Stimulated activated memory B cell treated with anti-CD40 and anti-IgM and Interleukin-4, amounts not matched to agents 10 μg/mL and 1 μg/mL and 100 μg/mL, for 72 hours (primary cell): ENCODE data around the gene ARPC1A.
"Not testable (repeated sequence)": the region's sequence is repeated elsewhere in the genome, so short reads cannot be mapped to it uniquely, and the experiment has no call there.

Source experiments
- ATAC-seq: fragments of 150-1000 bp; cut with Tn5 transposase; 2 replicates; pipeline ENCODE4 v1.10.0; 2021
- H3K27ac Mint-ChIP-seq: one replicate; pipeline ENCODE4 v1.8.0; 2022; ENCODE audit warnings: mild to moderate bottlenecking, mixed read lengths
- H3K27me3 Mint-ChIP-seq: one replicate; pipeline ENCODE4 v1.8.0; 2022; ENCODE audit warnings: mixed read lengths
- H3K36me3 Mint-ChIP-seq: one replicate; pipeline ENCODE4 v1.8.0; 2022; ENCODE audit warnings: mixed read lengths
- H3K4me1 Mint-ChIP-seq: one replicate; pipeline ENCODE4 v1.8.0; 2022; ENCODE audit warnings: mixed read lengths
- H3K4me3 Mint-ChIP-seq: one replicate; pipeline ENCODE4 v1.8.0; 2022; ENCODE audit warnings: mild to moderate bottlenecking, moderate library complexity, mixed read lengths
- H3K9me3 Mint-ChIP-seq: one replicate; pipeline ENCODE4 v1.8.0; 2022; ENCODE audit warnings: mixed read lengths

Gene ARPC1A

GRCh38 chr7:99385564-99385963, 59.9 kb downstream of the ARPC1A start:
- H3K9me3 Mint-ChIP-seq, result no peaks in the 10 kb centered on the region
- H3K4me3 Mint-ChIP-seq, result no peak overlapping the region
- no peak for ATAC-seq
- H3K36me3 Mint-ChIP-seq, result peaks cover 48% of the 10 kb centered on the region
- no peaks in the 10 kb centered on the region for H3K27me3 Mint-ChIP-seq
- H3K4me1 Mint-ChIP-seq, result peaks cover 38% of the 10 kb centered on the region
- H3K27ac Mint-ChIP-seq, result peak overlapping the region; percentile 83

DNA sequence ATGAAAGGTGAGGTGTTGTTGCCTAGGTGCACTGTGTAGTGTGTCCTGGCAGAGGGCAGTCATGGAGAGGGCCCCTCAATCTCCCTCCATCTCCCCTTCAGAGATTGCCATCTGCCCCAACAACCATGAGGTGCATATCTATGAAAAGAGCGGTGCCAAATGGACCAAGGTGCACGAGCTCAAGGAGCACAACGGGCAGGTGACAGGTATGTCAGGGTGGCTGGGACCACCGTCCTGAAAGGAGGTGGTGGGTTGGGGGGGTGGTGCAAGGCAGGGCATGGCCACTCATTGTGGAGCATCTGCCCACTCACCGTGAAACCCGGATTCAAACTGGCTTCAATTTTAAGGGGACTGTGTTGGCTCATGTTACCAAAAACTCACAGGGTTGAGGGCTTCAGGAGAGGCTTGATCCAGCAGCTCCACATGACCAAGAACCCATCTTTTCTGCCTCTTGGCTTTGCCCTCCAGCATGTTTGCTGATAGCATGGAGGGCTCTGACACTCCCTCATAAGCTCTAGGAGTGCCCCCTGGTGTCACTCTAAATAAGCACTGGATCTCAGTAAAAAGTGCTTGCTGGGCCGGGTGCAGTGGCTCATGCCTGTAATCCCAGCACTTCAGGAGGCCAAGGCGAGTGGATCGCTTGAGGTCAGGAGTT, 61.0 kb downstream of the ARPC1A start:
- peaks cover 28% of the 10 kb centered on the region for H3K4me1 Mint-ChIP-seq
- no peak overlapping the region for H3K4me3 Mint-ChIP-seq
- H3K27ac Mint-ChIP-seq, result no peak overlapping the region
- ATAC-seq, result no peak
- no peaks in the 10 kb centered on the region for H3K27me3 Mint-ChIP-seq
- peaks cover 45% of the 10 kb centered on the region for H3K36me3 Mint-ChIP-seq
- H3K9me3 Mint-ChIP-seq, result no peaks in the 10 kb centered on the region

- not testable (repeated sequence) for ATAC-seq, H3K9me3 Mint-ChIP-seq, H3K27me3 Mint-ChIP-seq, H3K27ac Mint-ChIP-seq, H3K4me3 Mint-ChIP-seq
- Mint-ChIP-seq H3K36me3 (peaks cover 49% of the 10 kb centered on the region), H3K4me1 (peaks cover 31% of the 10 kb centered on the region)
These were observed 61.5 kb downstream of the ARPC1A start for GRCh38 chr7:99387239-99387635.

DNA sequence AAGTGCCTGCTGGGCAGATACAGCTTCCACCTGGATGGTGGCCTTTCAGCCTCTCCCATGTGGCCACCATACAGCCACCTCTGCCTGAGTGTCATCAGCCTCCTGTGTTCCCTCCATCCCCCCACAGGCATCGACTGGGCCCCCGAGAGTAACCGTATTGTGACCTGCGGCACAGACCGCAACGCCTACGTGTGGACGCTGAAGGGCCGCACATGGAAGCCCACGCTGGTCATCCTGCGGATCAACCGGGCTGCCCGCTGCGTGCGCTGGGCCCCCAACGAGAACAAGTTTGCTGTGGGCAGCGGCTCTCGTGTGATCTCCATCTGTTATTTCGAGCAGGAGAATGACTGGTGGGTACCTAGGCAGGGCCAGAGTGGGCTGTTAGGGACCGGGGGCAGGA, 62.2 kb downstream of the ARPC1A start:
- Mint-ChIP-seq H3K27me3 (no peaks in the 10 kb centered on the region), H3K4me1 (peaks cover 36% of the 10 kb centered on the region), H3K9me3 (no peaks in the 10 kb centered on the region), H3K36me3 (peaks cover 49% of the 10 kb centered on the region), H3K27ac (no peak overlapping the region), H3K4me3 (no peak overlapping the region)
- ATAC-seq, result no peak

DNA sequence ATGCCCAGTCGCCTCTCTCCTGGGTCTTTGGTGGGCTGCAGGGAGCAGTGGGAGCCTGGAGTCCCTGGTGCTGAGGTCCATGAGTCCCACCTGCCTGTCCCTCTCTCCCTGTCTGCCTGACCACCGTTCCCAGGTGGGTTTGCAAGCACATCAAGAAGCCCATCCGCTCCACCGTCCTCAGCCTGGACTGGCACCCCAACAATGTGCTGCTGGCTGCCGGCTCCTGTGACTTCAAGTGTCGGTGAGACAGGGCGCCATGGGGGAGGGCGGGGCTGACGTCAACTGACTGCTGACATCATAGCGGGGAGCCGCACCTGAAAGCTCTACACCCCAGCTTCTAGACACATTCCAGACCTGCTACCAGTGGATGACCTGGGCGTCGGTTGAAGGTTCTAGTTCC, 64.1 kb downstream of the ARPC1A start:
- H3K27me3 Mint-ChIP-seq, result no peaks in the 10 kb centered on the region
- no peaks in the 10 kb centered on the region for H3K9me3 Mint-ChIP-seq
- H3K27ac Mint-ChIP-seq, result no peak overlapping the region
- no peak overlapping the region for H3K4me3 Mint-ChIP-seq
- ATAC-seq, result no peak
- peaks cover 54% of the 10 kb centered on the region for H3K36me3 Mint-ChIP-seq
- H3K4me1 Mint-ChIP-seq, result peaks cover 34% of the 10 kb centered on the region

DNA sequence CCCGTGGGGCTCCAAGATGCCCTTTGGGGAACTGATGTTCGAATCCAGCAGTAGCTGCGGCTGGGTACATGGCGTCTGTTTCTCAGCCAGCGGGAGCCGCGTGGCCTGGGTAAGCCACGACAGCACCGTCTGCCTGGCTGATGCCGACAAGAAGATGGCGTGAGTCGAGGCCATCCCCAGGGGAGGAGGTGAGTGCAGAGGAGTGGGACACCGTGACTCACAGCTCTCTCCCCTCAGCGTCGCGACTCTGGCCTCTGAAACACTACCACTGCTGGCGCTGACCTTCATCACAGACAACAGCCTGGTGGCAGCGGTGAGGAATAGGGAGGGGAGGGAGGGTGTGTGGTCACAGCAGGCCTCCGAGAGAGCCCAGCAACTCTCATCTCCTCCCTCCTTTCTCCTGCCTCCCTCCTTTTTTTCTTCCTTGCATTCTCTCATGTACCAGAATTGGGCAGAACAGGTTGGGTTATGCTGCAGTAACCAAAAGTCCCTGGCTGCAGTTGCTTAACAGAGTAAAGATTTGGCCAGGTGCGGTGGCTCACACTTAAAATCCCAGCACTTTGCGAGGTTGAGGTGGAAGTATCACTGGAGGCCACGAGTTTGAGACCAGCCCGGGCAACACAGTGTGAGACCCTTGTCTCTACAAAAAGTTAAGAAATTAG, 65.4 kb downstream of the ARPC1A start:
- Mint-ChIP-seq H3K4me1 (peaks cover 32% of the 10 kb centered on the region), H3K36me3 (peaks cover 49% of the 10 kb centered on the region), H3K27ac (no peak overlapping the region), H3K9me3 (no peaks in the 10 kb centered on the region), H3K27me3 (no peaks in the 10 kb centered on the region), H3K4me3 (no peak overlapping the region)
- no peak for ATAC-seq

DNA sequence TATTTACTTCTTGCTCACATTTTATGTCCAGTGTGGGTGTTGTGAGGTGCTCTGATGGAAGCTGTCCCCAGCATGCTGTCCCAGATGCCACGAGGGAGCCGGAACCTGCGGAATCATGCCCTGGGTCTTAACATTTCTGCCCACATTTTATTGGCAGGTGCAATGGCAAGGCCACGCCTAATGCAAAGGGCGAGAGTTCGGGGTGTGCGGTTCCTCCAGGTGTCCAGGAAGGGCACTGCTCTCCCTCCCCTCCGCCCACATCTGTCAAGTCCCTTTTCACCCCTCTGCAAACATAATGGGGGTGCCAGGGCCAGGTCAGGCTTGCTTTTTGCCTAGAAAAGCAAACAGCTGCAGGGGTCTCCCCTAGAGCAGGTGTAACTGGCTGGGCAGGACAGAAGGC, 66.3 kb downstream of the ARPC1A start:
- peaks cover 44% of the 10 kb centered on the region for H3K36me3 Mint-ChIP-seq

DNA sequence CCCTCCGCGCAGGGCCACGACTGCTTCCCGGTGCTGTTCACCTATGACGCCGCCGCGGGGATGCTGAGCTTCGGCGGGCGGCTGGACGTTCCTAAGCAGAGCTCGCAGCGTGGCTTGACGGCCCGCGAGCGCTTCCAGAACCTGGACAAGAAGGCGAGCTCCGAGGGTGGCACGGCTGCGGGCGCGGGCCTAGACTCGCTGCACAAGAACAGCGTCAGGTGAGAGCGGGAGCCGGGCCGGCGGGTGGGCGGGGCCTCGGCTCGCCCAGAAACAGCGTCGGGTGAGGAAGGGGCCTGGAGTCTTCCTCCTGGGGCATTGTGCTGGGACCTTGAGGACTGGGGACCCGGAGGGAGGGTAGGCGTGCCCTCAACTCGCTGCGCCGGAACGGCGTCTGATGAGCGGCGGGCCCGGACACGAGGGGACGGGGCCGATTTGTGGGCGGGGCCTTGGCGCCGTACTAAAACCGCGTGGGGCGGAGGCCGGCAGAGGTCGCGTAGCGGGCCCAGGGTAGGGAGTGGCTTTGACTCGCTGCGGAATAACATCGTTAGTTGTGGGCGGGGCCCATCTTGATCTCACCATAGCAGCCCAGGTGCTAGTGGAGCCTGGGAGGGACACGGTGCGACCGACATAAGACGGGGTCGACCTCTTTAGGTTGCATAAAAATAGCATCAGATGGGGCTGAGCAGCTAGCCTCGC, 67.1 kb downstream of the ARPC1A start:
- Mint-ChIP-seq H3K36me3 (peaks cover 46% of the 10 kb centered on the region), H3K4me3 (peak overlapping the region; percentile 77), H3K9me3 (no peaks in the 10 kb centered on the region), H3K27ac (peak overlapping the region; percentile 83), H3K4me1 (peaks cover 30% of the 10 kb centered on the region), H3K27me3 (no peaks in the 10 kb centered on the region)
- ATAC-seq, result peak; percentile 91

More for the DNA sequence above, 66.3 kb downstream of the ARPC1A start:
- peak overlapping the region; percentile 77 for H3K4me3 Mint-ChIP-seq
- no peaks in the 10 kb centered on the region for H3K9me3 Mint-ChIP-seq
- no peaks in the 10 kb centered on the region for H3K27me3 Mint-ChIP-seq
- peaks cover 28% of the 10 kb centered on the region for H3K4me1 Mint-ChIP-seq
- peak overlapping the region; percentile 83 for H3K27ac Mint-ChIP-seq
- ATAC-seq, result no peak

- H3K9me3 Mint-ChIP-seq, result no peaks in the 10 kb centered on the region
- H3K36me3 Mint-ChIP-seq, result peaks cover 46% of the 10 kb centered on the region
- H3K27me3 Mint-ChIP-seq, result no peaks in the 10 kb centered on the region
- H3K4me3 Mint-ChIP-seq, result peak overlapping the region; percentile 77
- peak overlapping the region; percentile 83 for H3K27ac Mint-ChIP-seq
- ATAC-seq, result peak; percentile 16
- H3K4me1 Mint-ChIP-seq, result peaks cover 38% of the 10 kb centered on the region
These were observed 67.9 kb downstream of the ARPC1A start for GRCh38 chr7:99393355-99394187.

GRCh38 chr7:99394188-99394502, 68.4 kb downstream of the ARPC1A start:
- Mint-ChIP-seq H3K4me3 (no peak overlapping the region), H3K27me3 (no peaks in the 10 kb centered on the region), H3K36me3 (peaks cover 49% of the 10 kb centered on the region), H3K27ac (peak overlapping the region; percentile 83), H3K9me3 (no peaks in the 10 kb centered on the region), H3K4me1 (peaks cover 43% of the 10 kb centered on the region)
- no peak for ATAC-seq

- no peaks in the 10 kb centered on the region for H3K9me3 Mint-ChIP-seq
- peaks cover 50% of the 10 kb centered on the region for H3K4me1 Mint-ChIP-seq
- no peaks in the 10 kb centered on the region for H3K27me3 Mint-ChIP-seq
- ATAC-seq, result no peak
- peak overlapping the region; percentile 37 for H3K27ac Mint-ChIP-seq
- peaks cover 55% of the 10 kb centered on the region for H3K36me3 Mint-ChIP-seq
- H3K4me3 Mint-ChIP-seq, result no peak overlapping the region
These were observed 70.1 kb downstream of the ARPC1A start for GRCh38 chr7:99395616-99396327.

- peak overlapping the region; percentile 51 for H3K27ac Mint-ChIP-seq
- no peak for ATAC-seq
- peaks cover 61% of the 10 kb centered on the region for H3K36me3 Mint-ChIP-seq
These were observed 71.0 kb downstream of the ARPC1A start for GRCh38 chr7:99396418-99397296.

DNA sequence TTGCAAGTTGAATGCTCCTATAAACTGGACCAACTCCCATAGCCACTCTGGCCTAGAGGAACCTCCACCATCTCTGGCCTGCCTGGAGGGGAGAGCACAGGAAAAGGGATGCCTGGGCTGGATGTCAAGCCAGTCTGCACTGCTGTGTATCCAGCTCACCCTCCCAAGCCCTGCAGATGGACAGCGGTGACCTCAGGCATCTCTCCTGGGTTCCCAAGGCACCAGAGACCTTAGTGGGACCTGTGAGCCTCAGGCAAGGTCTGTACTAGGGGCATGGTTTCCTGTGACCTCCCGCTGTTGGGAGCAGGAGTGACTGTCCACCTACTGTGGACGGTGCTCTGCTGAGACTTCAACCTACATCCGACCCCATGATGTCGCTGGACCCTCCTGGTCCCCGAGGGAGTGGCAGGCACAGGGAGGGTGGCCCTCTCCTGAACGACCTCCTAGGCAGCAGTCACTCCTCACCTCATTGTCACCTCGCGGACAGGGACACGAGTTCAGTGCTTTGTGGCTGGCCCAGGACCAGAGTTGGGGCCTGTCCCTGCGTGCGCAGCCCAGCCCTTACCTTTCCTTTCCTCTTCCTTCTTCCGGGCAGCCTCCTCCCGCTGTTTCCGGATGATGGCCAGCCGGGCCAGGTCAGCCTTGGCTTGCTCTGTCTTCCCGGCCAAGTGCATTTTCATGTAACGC, 71.7 kb downstream of the ARPC1A start:
- ATAC-seq, result no peak
- no peaks in the 10 kb centered on the region for H3K27me3 Mint-ChIP-seq
- peak overlapping the region; percentile 51 for H3K27ac Mint-ChIP-seq
- no peaks in the 10 kb centered on the region for H3K9me3 Mint-ChIP-seq
- H3K4me1 Mint-ChIP-seq, result peaks cover 47% of the 10 kb centered on the region
- peaks cover 55% of the 10 kb centered on the region for H3K36me3 Mint-ChIP-seq
- peak overlapping the region; percentile 4 for H3K4me3 Mint-ChIP-seq

More at GRCh38 chr7:99396418-99397296, 71.0 kb downstream of the ARPC1A start:
- Mint-ChIP-seq H3K4me1 (peaks cover 54% of the 10 kb centered on the region), H3K27me3 (no peaks in the 10 kb centered on the region), H3K4me3 (no peak overlapping the region), H3K9me3 (no peaks in the 10 kb centered on the region)
